Esophagus (tissue), 2 donors: ENCODE data around the gene RNF40. TPM values are rescaled to one million over a fixed set of nuclear protein-coding genes. Genes with fewer than 3 reads are reported as not detected.

ENCODE experiments used
- H3K27ac ChIP-seq, 2 donors: one replicate each; pipeline ENCODE4 v1.5.1; 2013; ENCODE audit warnings: low read depth in 2 of 2, mild to moderate bottlenecking in 2 of 2, inconsistent platforms in 1 of 2, low read length in 1 of 2, moderate library complexity in 1 of 2
- H3K27me3 ChIP-seq, 2 donors: one replicate each; pipeline ENCODE4 v1.6.1; 2013; ENCODE audit warnings: low read length in 2 of 2, control low read depth in 1 of 2, mild to moderate bottlenecking in 1 of 2; ENCODE audit not compliant: insufficient read depth in 2 of 2, control insufficient read depth in 1 of 2
- H3K36me3 ChIP-seq, 2 donors: one replicate each; pipeline ENCODE4 v1.6.1; 2013; ENCODE audit warnings: low read length in 1 of 2; ENCODE audit not compliant: control insufficient read depth in 2 of 2, insufficient read depth in 2 of 2
- H3K4me1 ChIP-seq, 2 donors: one replicate each; pipeline ENCODE4 v1.6.1; 2013; ENCODE audit warnings: low read length in 1 of 2; ENCODE audit not compliant: control insufficient read depth in 2 of 2, insufficient read depth in 2 of 2
- H3K4me3 ChIP-seq, 2 donors: one replicate each; pipeline ENCODE4 v1.5.1; 2013; ENCODE audit warnings: low read length in 2 of 2, mild to moderate bottlenecking in 2 of 2, low read depth in 1 of 2, moderate library complexity in 1 of 2
- H3K9me3 ChIP-seq, 2 donors: one replicate each; pipeline ENCODE4 v1.6.1; 2013; ENCODE audit warnings: mild to moderate bottlenecking in 2 of 2, low read depth in 1 of 2, low read length in 1 of 2, moderate library complexity in 1 of 2; ENCODE audit not compliant: control insufficient read depth in 2 of 2, insufficient read depth in 1 of 2
- WGBS, 2 donors: extraction: QIAGEN DNeasy Blood & Tissue Kit; methylation state at CpG; one replicate each; pipeline ENCODE4 v1.1.7; 2013; 5-methylcytosine and 5-hydroxymethylcytosine counted together
- polyA plus RNA-seq, 2 donors: library from polyadenylated mRNA; stranded (reverse); fragments of 200-250 nt; gene quantifications; one replicate each; pipeline ENCODE4 v1.2.3, GENCODE V29; 2013
- donor health status: healthy with polysubstance abuse.
- donor health status: Bipolar disorder and iron deficiency.

The RNF40 gene
- polyA plus RNA-seq, 2 donors = 39.9 to 64.1 TPM

DNA sequence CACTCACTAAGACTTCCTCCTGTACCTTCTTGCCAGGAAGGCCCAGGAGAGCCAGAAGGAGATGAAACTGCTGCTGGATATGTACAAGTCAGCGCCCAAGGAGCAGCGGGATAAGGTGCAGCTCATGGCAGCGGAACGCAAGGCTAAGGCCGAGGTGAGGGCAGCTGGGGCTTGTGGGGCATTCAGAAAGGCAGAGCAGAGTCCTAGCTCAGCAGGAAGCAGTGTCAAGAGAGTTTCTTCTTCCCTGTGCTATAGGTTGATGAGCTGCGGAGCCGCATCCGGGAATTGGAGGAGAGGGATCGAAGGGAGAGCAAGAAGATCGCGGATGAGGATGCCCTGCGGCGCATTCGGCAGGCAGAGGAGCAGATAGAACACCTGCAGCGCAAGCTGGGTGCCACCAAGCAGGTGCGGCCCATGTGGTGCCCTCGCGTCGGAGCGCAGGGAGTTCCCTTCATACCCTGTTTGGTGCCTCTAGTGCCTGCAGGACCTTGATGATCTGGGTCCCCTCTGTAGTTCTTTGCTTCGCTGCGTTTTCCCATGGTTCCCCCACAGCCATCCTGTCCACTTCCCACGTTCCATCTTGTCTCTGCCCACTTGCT lies 6.6 kb downstream of the RNF40 start:
- Histone ChIP-seq H3K4me1 (peaks cover 0 to 3% of the 10 kb centered on the region in 2 donors), H3K27me3 (no peaks in the 10 kb centered on the region), H3K9me3 (no peaks in the 10 kb centered on the region), H3K27ac (no peak overlapping the region), H3K36me3 (peaks cover 43 to 69% of the 10 kb centered on the region in 2 donors), H3K4me3 (no peak overlapping the region)
- WGBS, 2 donors = 96 to 97% methylated on average over 23 of the region's 23 CpGs

DNA sequence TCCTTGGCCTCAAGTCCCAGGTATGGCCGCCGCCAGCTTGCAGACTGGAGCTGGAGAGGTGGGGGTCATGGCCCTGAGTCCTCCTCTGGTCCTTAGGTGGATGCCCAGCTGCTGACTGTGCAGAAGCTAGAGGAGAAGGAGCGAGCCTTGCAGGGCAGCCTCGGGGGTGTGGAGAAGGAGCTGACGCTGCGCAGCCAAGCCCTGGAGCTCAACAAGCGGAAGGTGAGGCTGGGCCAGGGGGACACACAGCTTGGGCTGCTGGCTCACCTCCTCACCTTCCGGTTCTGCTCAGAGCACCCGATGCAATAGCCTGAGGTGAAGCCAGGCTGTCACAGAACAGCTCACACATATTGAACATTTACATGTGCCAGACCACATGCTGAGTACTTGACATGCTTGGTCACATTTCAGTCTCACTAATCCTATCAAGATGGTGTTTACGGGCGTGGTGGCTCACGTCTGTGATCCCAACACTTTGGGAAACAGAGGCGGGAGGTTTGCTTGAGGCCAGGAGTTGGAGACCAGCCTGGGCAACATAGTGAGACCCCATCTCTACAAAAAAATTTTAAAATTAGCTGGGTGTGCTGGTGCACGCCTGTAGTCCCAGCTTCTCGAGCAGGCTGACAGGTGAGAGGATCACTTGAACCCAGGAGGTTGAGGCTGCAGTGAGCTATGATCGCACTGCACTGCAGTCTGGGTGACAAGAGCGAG lies 7.4 kb downstream of the RNF40 start:
- 91 to 92% methylated on average over 17 of the region's 17 CpGs for WGBS, 2 donors
- Histone ChIP-seq H3K27me3 (no peaks in the 10 kb centered on the region), H3K4me3 (no peak overlapping the region), H3K4me1 (no peaks in the 10 kb centered on the region), H3K9me3 (no peaks in the 10 kb centered on the region), H3K36me3 (peaks cover 44 to 68% of the 10 kb centered on the region in 2 donors), H3K27ac (no peak overlapping the region)

DNA sequence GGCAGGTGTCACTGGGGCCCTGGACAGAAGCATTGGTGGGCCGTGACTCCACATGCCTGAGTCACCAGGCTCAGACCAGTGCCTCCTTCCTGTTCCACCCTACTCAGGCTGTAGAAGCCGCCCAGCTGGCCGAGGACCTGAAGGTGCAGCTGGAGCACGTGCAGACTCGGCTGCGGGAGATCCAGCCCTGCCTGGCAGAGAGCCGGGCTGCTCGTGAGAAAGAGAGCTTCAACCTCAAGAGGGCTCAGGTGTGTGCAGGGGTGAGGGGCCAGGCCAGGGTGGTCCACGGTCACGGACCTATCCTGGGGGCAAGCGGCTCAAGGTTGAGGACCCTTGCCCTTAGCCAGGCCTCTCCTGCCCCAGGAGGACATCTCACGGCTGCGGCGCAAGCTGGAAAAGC lies 9.6 kb downstream of the RNF40 start:
- Histone ChIP-seq H3K9me3 (no peaks in the 10 kb centered on the region), H3K27ac (no peak overlapping the region), H3K4me3 (no peak overlapping the region), H3K36me3 (peaks cover 35 to 53% of the 10 kb centered on the region in 2 donors), H3K27me3 (no peaks in the 10 kb centered on the region), H3K4me1 (peaks cover 2 to 6% of the 10 kb centered on the region in 2 donors)
- 79 to 91% methylated on average over 14 of the region's 14 CpGs for WGBS, 2 donors

DNA sequence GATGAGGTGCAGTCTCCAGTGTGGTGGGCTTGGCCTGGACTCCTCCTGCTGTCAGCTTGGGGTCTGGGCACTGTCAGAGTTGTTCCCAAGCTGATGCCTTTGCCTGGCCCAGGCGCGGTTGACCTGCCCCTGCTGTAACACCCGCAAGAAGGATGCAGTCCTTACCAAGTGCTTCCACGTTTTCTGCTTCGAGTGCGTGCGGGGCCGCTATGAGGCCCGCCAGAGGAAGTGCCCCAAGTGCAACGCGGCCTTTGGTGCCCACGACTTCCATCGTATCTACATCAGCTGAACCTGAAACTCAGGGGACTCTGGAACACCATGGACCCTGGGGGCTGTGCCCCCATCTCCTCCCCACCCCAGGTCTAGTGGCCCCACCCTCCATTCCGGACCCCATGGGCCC lies 11.7 kb downstream of the RNF40 start:
- H3K4me1 ChIP-seq = peaks cover 3 to 6% of the 10 kb centered on the region in 2 donors
- no peaks in the 10 kb centered on the region for H3K9me3 ChIP-seq
- whole genome bisulfite sequencing, 2 donors = 83 to 87% methylated on average over 14 of the region's 14 CpGs
- peaks cover 27 to 37% of the 10 kb centered on the region in 2 donors for H3K36me3 ChIP-seq
- H3K27me3 ChIP-seq = no peaks in the 10 kb centered on the region
- no peak overlapping the region for H3K27ac ChIP-seq
- no peak overlapping the region for H3K4me3 ChIP-seq

GRCh38 chr16:30774367-30775130 lies 12.4 kb downstream of the RNF40 start:
- H3K36me3 ChIP-seq = peaks cover 20 to 29% of the 10 kb centered on the region in 2 donors
- no peaks in the 10 kb centered on the region for H3K27me3 ChIP-seq
- 51 to 63% methylated on average over 8 of the region's 8 CpGs for WGBS, 2 donors
- H3K4me3 ChIP-seq = peak overlapping the region; percentile 71 to 80
- peak overlapping the region; percentile 63 to 72 for H3K27ac ChIP-seq
- H3K9me3 ChIP-seq = no peaks in the 10 kb centered on the region
- peaks cover 3 to 6% of the 10 kb centered on the region in 2 donors for H3K4me1 ChIP-seq

DNA sequence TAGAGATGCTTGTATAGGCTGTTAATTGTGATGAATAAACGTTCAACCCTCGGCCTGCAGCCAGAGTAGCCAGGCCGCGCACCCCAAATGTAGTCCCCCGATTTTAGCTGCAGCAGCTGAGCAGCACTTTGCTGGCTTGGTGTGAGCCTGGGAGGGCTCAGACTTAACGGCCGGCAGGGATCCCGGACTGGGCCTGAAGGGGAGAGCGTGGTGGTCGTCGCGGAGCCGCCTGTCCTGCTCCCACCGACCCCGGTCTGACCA lies 12.9 kb downstream of the RNF40 start:
- Histone ChIP-seq H3K36me3 (peaks cover 19 to 26% of the 10 kb centered on the region in 2 donors), H3K27me3 (no peaks in the 10 kb centered on the region), H3K4me1 (peaks cover 3 to 6% of the 10 kb centered on the region in 2 donors), H3K9me3 (no peaks in the 10 kb centered on the region), H3K27ac (peak overlapping the region; percentile 63 to 72), H3K4me3 (peak overlapping the region; percentile 71 to 80)
- 12 to 14% methylated on average over 15 of the region's 15 CpGs for WGBS, 2 donors

DNA sequence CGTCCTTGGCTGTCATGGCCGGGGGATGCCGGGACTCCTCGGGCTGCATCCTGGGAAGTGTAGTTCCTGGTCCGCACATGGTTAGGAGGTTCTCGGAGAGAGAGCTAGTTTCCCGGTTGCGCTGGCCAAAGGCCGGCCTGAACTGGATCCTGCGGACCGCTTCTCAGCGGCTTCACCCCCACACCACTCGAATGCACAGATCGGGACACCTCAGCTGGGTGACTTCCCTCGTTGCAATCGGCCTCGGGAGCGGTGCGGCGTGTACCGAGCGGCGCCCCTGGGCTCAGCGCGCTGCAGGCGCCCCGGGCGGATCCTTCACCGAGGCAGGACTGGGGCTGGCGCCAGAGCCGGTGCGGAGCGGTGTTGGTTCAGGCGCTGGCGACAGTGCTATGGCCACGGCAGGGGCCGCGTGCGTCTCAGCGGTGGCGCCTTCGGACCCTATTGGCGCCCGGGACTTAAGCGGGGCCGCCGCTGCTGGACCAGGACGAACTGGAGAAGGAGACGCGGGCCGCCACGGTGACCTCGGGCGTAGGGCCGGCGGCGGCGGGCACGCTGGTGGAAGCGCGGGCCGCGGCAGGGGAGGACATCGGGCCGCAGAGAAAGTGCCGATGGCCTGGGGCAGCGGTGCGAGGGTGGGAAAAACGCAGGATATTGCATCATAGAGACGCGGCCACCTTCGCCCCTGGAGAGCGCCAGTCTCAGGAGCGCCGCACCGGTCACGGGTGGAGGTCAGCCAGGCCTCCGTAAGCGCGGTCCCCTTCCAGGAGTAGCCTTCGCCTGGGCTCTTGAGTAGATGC lies 13.5 kb downstream of the RNF40 start:
- peak overlapping the region; percentile 71 to 80 for H3K4me3 ChIP-seq
- H3K36me3 ChIP-seq = peaks cover 19 to 24% of the 10 kb centered on the region in 2 donors
- no peaks in the 10 kb centered on the region for H3K27me3 ChIP-seq
- H3K27ac ChIP-seq = peak overlapping the region; percentile 72 to 75
- 0% methylated on average over 78 to 81 of the region's 81 CpGs for WGBS, 2 donors
- peaks cover 3 to 6% of the 10 kb centered on the region in 2 donors for H3K4me1 ChIP-seq
- no peaks in the 10 kb centered on the region for H3K9me3 ChIP-seq

GRCh38 chr16:30777591-30778297 lies 15.6 kb downstream of the RNF40 start:
- WGBS, 2 donors = 84 to 88% methylated on average over 7 of the region's 7 CpGs
- Histone ChIP-seq H3K4me1 (peaks cover 3 to 6% of the 10 kb centered on the region in 2 donors), H3K27me3 (no peaks in the 10 kb centered on the region), H3K9me3 (no peaks in the 10 kb centered on the region), H3K4me3 (no peak overlapping the region), H3K36me3 (peaks cover 12 to 18% of the 10 kb centered on the region in 2 donors), H3K27ac (no peak overlapping the region)
